Liver (tissue), 9 donors: ENCODE results near the gene KIRREL1. TPM values are rescaled to one million over a fixed set of nuclear protein-coding genes. Genes with fewer than 3 reads are reported as not detected.

ENCODE experiments used
- DNase-seq: peaks from one replicate; pipeline ENCODE4 v3.0.0-alpha.2; 2017; ENCODE audit warnings: low spot score
- H3K27ac ChIP-seq, 2 donors: one replicate each; pipeline ENCODE4 v1.7.0; 2013; ENCODE audit warnings: inconsistent platforms in 2 of 2, low read length in 2 of 2, control low read depth in 1 of 2, low read depth in 1 of 2, mild to moderate bottlenecking in 1 of 2
- H3K27me3 ChIP-seq, 4 donors: one replicate each; pipeline versions ENCODE4 v1.6.1 to v1.7.0; 2013; ENCODE audit warnings: low read length in 3 of 4, inconsistent platforms in 1 of 4, mild to moderate bottlenecking in 1 of 4, moderate library complexity in 1 of 4; ENCODE audit not compliant: control insufficient read depth in 4 of 4, insufficient read depth in 4 of 4
- H3K36me3 ChIP-seq, 4 donors: one replicate each; pipeline versions ENCODE4 v1.6.1 to v1.7.0; 2013; ENCODE audit warnings: low read length in 3 of 4, mild to moderate bottlenecking in 3 of 4, low read depth in 1 of 4, moderate library complexity in 1 of 4; ENCODE audit not compliant: control insufficient read depth in 4 of 4, insufficient read depth in 3 of 4
- H3K4me1 ChIP-seq, 4 donors: one replicate each; pipeline versions ENCODE4 v1.6.1 to v1.7.0; 2013; ENCODE audit warnings: low read length in 3 of 4, mild to moderate bottlenecking in 3 of 4, moderate library complexity in 1 of 4; ENCODE audit not compliant: control insufficient read depth in 4 of 4, insufficient read depth in 4 of 4
- H3K4me3 ChIP-seq, 3 donors: one replicate each; pipeline versions ENCODE4 v1.6.1 to v1.7.0; 2013; ENCODE audit warnings: low read length in 3 of 3, control low read depth in 1 of 3, low read depth in 1 of 3, mild to moderate bottlenecking in 1 of 3
- H3K9ac ChIP-seq, 2 donors: one replicate each; pipeline ENCODE4 v1.7.0; 2013; ENCODE audit warnings: low read length in 2 of 2, mild to moderate bottlenecking in 2 of 2, moderate library complexity in 2 of 2, control low read depth in 1 of 2, low read depth in 1 of 2
- H3K9me3 ChIP-seq, 4 donors: one replicate each; pipeline versions ENCODE4 v1.6.1 to v1.7.0; 2013; ENCODE audit warnings: low read length in 3 of 4; ENCODE audit not compliant: control insufficient read depth in 4 of 4
- ATF3 ChIP-seq: IDR thresholded peaks from 2 replicates; pipeline ENCODE4 v1.6.1; 2016; ENCODE audit warnings: antibody characterized with exemption
- CTCF ChIP-seq: fragments of 150-350 bp; IDR thresholded peaks from 2 replicates; pipeline ENCODE4 v1.5.1; 2017; ENCODE audit warnings: improper control_type of control experiment, low read depth, low read length; ENCODE audit not compliant: missing input control
- EGR1 ChIP-seq, 2 donors: IDR thresholded peaks; 2 replicates each; pipeline ENCODE4 v1.6.1; 2016 to 2018; ENCODE audit warnings: antibody characterized with exemption in 2 of 2, low read depth in 2 of 2
- FOXA2 ChIP-seq: IDR thresholded peaks from 2 replicates; pipeline ENCODE4 v1.6.1; 2016; ENCODE audit warnings: antibody characterized with exemption
- GABPA ChIP-seq, 2 donors: IDR thresholded peaks in 1 of 2; conservative IDR thresholded peaks in 1 of 2; 2 replicates each; pipeline ENCODE4 v1.6.1; 2016; ENCODE audit warnings: antibody characterized with exemption in 2 of 2, mild to moderate bottlenecking in 1 of 2, moderate library complexity in 1 of 2
- HNF4A ChIP-seq, 2 donors: conservative IDR thresholded peaks; 2 replicates each; pipeline ENCODE4 v1.6.1; 2016; ENCODE audit warnings: antibody characterized with exemption in 2 of 2, mild to moderate bottlenecking in 2 of 2
- HNF4G ChIP-seq: IDR thresholded peaks from 2 replicates; pipeline ENCODE4 v1.6.1; 2016; ENCODE audit warnings: antibody characterized with exemption
- JUND ChIP-seq, 2 donors: IDR thresholded peaks; 2 replicates each; pipeline ENCODE4 v1.6.1; 2016; ENCODE audit warnings: antibody characterized with exemption in 2 of 2
- MAX ChIP-seq: IDR thresholded peaks from 2 replicates; pipeline ENCODE4 v1.6.1; 2016; ENCODE audit warnings: antibody characterized with exemption
- NR2F2 ChIP-seq: IDR thresholded peaks from 2 replicates; pipeline ENCODE4 v1.6.1; 2016; ENCODE audit warnings: antibody characterized with exemption
- RAD21 ChIP-seq, 2 donors: IDR thresholded peaks; 2 replicates each; pipeline ENCODE4 v1.6.1; 2016; ENCODE audit warnings: antibody characterized with exemption in 2 of 2, mild to moderate bottlenecking in 2 of 2
- REST ChIP-seq: IDR thresholded peaks from 2 replicates; pipeline ENCODE4 v1.6.1; 2016; ENCODE audit warnings: antibody characterized with exemption, mild to moderate bottlenecking
- RXRA ChIP-seq, 2 donors: IDR thresholded peaks; 2 replicates each; pipeline ENCODE4 v1.6.1; 2017 to 2018; ENCODE audit warnings: antibody characterized with exemption in 2 of 2, mild to moderate bottlenecking in 1 of 2
- SP1 ChIP-seq: IDR thresholded peaks from 2 replicates; pipeline ENCODE4 v1.6.1; 2018; ENCODE audit warnings: antibody characterized with exemption, mild to moderate bottlenecking
- TAF1 ChIP-seq: conservative IDR thresholded peaks from 2 replicates; pipeline ENCODE4 v1.6.1; 2016; ENCODE audit warnings: antibody characterized with exemption, mild to moderate bottlenecking
- YY1 ChIP-seq: IDR thresholded peaks from 2 replicates; pipeline ENCODE4 v1.6.1; 2016; ENCODE audit warnings: antibody characterized with exemption, mild to moderate bottlenecking
- WGBS: extraction: QIAGEN DNeasy Blood & Tissue Kit; methylation state at CpG from one replicate; pipeline ENCODE4 v1.1.7; 2013; 5-methylcytosine and 5-hydroxymethylcytosine counted together
- polyA plus RNA-seq, 2 donors: library from polyadenylated mRNA; stranded (reverse) in 1 of 2; unstranded in 1 of 2; fragments of 200-250 nt in 1 of 2; fragments of >200 nt in 1 of 2; fragmentation: Nextera tagmentation in 1 of 2; extraction: Ambion mirVana in 1 of 2; gene quantifications; one replicate each; pipeline versions ENCODE4 v1.2.1 to v1.2.3, GENCODE V29; 2013 to 2015
- total RNA-seq, 2 donors: library from RNA; depleted of rRNA; stranded (reverse); fragments of >200 nt; gene quantifications; one replicate each; pipeline ENCODE4 v1.2.3, GENCODE V29; 2014
- donor health status: healthy.
- donor health status: healthy.
- donor health status: healthy.
- donor health status: healthy.
- donor health status: healthy.

KIRREL1 gene
- total and polyA plus RNA-seq, 4 donors = 0.82 to 6.0 (median 3.1) TPM

DNA sequence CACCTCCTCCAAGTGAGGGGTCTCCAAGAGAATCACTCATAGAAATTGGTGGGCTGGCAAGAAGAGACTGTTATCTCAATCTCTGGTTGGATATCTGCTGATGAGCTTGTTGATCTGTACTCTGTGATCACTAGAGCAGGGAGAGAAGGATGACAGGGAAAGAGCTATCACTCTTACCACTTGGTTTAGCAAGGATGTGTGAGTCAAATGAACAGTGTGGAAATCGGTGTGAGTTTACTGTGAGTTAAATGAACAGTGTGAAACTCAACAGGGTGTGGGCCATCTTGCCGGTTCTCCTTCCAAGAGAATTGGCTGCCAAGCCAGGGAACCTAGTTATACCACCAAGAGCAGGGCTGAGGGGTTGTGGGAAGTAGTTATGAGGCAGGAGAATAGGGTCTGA lies 154.0 kb downstream of the KIRREL1 start:
- no peaks in the 10 kb centered on the region for H3K9me3 ChIP-seq
- H3K4me1 ChIP-seq = peaks cover 0 to 13% (median 4%) of the 10 kb centered on the region in 4 donors
- WGBS = 76% methylated on average over 2 of the region's 2 CpGs
- DNase-seq = no peak
- no peaks in the 10 kb centered on the region for H3K27me3 ChIP-seq
- H3K9ac ChIP-seq = no peak overlapping the region
- no peak for TF ChIP-seq REST
- TF ChIP-seq JUND (IDR thresholded peaks at IDR 0.05) = no peak
- no peak for TF ChIP-seq SP1
- H3K27ac ChIP-seq = no peak overlapping the region
- no peak overlapping the region for H3K4me3 ChIP-seq
- no peaks in the 10 kb centered on the region for H3K36me3 ChIP-seq

DNA sequence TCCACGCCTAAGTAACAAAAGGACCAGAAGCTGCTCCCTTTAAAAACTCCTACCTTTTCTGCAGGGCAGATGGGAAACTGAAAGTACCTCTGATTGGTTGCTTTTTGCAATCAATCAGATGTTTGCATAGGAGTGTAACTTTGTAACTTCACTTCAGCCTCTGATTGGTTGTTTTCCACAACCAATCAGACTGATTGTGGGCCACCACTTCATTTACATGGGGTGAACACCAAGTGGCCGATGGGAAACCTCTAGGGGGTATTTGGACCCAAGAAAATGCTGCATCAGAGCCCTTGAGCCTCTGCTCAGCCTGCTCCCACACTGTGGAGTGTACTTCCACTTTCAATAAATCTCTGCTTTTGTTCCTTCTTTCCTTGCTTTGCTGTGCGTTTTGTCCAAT lies 154.4 kb downstream of the KIRREL1 start:
- H3K4me3 ChIP-seq = no peak overlapping the region
- 79% methylated on average over 3 of the region's 3 CpGs for WGBS
- H3K4me1 ChIP-seq = peaks cover 0 to 13% (median 4%) of the 10 kb centered on the region in 4 donors
- no peaks in the 10 kb centered on the region for H3K27me3 ChIP-seq
- no peak for DNase-seq
- TF ChIP-seq HNF4A (conservative IDR thresholded peaks at IDR 0.05) = no peak
- no peak for TF ChIP-seq NR2F2
- TF ChIP-seq JUND (IDR thresholded peaks at IDR 0.05) = no peak
- TF ChIP-seq TAF1 = no peak
- TF ChIP-seq HNF4G = no peak
- TF ChIP-seq CTCF = no peak
- no peak for TF ChIP-seq EGR1 (IDR thresholded peaks at IDR 0.05; ENCODE audit: low read depth in 2 of 2)
- no peak for TF ChIP-seq YY1
- no peak for TF ChIP-seq GABPA (IDR thresholded peaks at IDR 0.05 in 1 of 2, conservative IDR thresholded peaks at IDR 0.05 in 1 of 2)
- no peak for TF ChIP-seq ATF3
- TF ChIP-seq FOXA2 = no peak
- TF ChIP-seq MAX = no peak
- TF ChIP-seq RXRA (IDR thresholded peaks at IDR 0.05) = no peak
- TF ChIP-seq REST = no peak
- TF ChIP-seq RAD21 (IDR thresholded peaks at IDR 0.05) = no peak
- no peaks in the 10 kb centered on the region for H3K36me3 ChIP-seq
- no peak overlapping the region for H3K9ac ChIP-seq
- no peak overlapping the region for H3K27ac ChIP-seq
- H3K9me3 ChIP-seq = no peaks in the 10 kb centered on the region
